ENCODE results near the gene HOXD9. TPM values are rescaled to one million over a fixed set of nuclear protein-coding genes. Genes with fewer than 3 reads are reported as not detected.
A peak's percentile ranks its signal among the peaks of the same experiment; 100 is the strongest.

HOXD9 gene
- total RNA-seq, 1 experiment from 2014 or later, result not detected

DNA sequence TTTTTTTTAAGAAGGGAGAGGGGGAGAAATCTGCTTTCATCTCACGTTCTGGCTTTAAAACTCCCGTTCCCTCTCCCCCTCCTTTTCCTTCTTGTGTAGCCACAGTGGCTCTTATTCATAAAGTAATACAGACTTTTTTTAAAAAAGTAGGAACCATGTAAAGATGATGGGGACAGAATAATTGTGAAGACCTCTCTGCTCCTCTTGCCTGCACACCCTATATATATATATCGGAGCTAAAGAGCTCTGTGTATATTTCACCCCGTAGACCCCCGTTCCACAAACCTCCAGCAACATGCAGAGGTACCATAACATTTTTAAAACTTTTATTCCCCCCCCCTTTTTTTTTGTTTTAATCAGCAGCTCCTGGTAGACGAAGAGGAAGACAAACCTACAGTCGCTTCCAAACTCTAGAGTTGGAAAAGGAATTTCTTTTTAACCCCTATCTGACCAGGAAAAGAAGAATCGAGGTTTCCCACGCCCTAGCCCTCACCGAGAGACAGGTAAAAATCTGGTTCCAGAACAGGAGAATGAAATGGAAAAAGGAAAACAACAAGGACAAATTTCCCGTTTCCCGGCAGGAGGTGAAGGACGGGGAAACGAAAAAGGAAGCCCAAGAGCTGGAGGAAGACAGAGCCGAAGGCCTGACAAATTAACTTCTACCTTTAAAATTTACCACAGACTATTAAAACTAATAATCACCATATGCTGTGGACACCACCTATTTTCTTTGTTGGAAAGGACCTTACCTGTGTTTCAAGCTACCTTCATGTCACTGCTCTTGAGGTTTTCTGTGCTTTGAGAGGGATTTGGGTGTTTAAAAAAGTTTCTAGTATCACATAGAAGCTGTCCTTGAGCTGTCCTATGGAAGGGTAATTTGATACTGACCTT lies 8.7 kb downstream of the HOXD9 start:
- no peak for TF ChIP-seq MAX (CRISPR knock-in tag; IDR thresholded peaks at IDR 0.05)
- no peak for TF ChIP-seq RELA (CRISPR knock-in tag; IDR thresholded peaks at IDR 0.05; ENCODE audit: borderline replicate concordance)
- TF ChIP-seq SP1 (CRISPR knock-in tag; conservative IDR thresholded peaks at IDR 0.05), result no peak
- TF ChIP-seq, protein P1, sequence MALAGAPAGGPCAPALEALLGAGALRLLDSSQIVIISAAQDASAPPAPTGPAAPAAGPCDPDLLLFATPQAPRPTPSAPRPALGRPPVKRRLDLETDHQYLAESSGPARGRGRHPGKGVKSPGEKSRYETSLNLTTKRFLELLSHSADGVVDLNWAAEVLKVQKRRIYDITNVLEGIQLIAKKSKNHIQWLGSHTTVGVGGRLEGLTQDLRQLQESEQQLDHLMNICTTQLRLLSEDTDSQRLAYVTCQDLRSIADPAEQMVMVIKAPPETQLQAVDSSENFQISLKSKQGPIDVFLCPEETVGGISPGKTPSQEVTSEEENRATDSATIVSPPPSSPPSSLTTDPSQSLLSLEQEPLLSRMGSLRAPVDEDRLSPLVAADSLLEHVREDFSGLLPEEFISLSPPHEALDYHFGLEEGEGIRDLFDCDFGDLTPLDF (CRISPR knock-in tag; IDR thresholded peaks at IDR 0.05), result no peak
- TF ChIP-seq ZNF138 (CRISPR knock-in tag; conservative IDR thresholded peaks at IDR 0.05), result no peak
- TF ChIP-seq SMAD3 (CRISPR knock-in tag; IDR thresholded peaks at IDR 0.05; ENCODE audit: borderline replicate concordance), result no peak
- no peak for TF ChIP-seq TEAD1 (CRISPR knock-in tag; IDR thresholded peaks at IDR 0.05)
- TF ChIP-seq SOX15 (CRISPR knock-in tag; IDR thresholded peaks at IDR 0.05), result no peak
- no peak for TF ChIP-seq SMAD4 (CRISPR knock-in tag; IDR thresholded peaks at IDR 0.05)
- peak overlapping the region; percentile 45 for H3K4me3 Mint-ChIP-seq
- ATAC-seq, result no peak
- peaks cover 35% of the 10 kb centered on the region for H3K4me1 Mint-ChIP-seq
- no peak for DNase-seq (ENCODE audit: low spot score)
- ChIA-PET POLR2A (no interaction called here), CTCF (interaction anchor here (1.4 to 3.1 kb wide), 4 partner anchors 9 to 423 kb away, joined by 3 to 14 read pairs (median 8); no protein-coding TSS in a partner anchor)
- H3K27me3 Mint-ChIP-seq (ENCODE audit: low read depth), result peaks cover 98% of the 10 kb centered on the region
- H3K27ac Mint-ChIP-seq, result no peak overlapping the region
- 0 out of 2 replicates have a peak, but pooled peaks cover 2% of the 10 kb centered on the region for H3K36me3 Mint-ChIP-seq
- no peaks in the 10 kb centered on the region for H3K9me3 Mint-ChIP-seq

GRCh38 chr2:176131848-176132158 lies 9.3 kb downstream of the HOXD9 start:
- H3K27me3 Mint-ChIP-seq (ENCODE audit: low read depth), result peaks cover 98% of the 10 kb centered on the region
- ATAC-seq, result no peak
- CTCF ChIA-PET, result interaction anchor here (1.6 to 3.1 kb wide), 3 partner anchors 8 to 323 kb away, joined by 6 to 14 read pairs (median 9); no protein-coding TSS in a partner anchor
- DNase-seq (ENCODE audit: low spot score), result no peak
- POLR2A ChIA-PET, result no interaction called here
- H3K27ac Mint-ChIP-seq, result no peak overlapping the region
- peaks cover 37% of the 10 kb centered on the region for H3K4me1 Mint-ChIP-seq
- H3K9me3 Mint-ChIP-seq, result no peaks in the 10 kb centered on the region
- H3K4me3 Mint-ChIP-seq, result no peak overlapping the region
- TF ChIP-seq HMGA2 (CRISPR knock-in tag; IDR thresholded peaks at IDR 0.05) (peak; percentile 56), FOXK1 (CRISPR knock-in tag; IDR thresholded peaks at IDR 0.05) (no peak), JUN (CRISPR knock-in tag; IDR thresholded peaks at IDR 0.05) (no peak)
- H3K36me3 Mint-ChIP-seq, result 0 out of 2 replicates have a peak, but pooled peaks cover 2% of the 10 kb centered on the region

- H3K4me1 Mint-ChIP-seq, result peaks cover 37% of the 10 kb centered on the region
- ChIA-PET POLR2A (interaction anchor here (0.7 kb wide), 1 partner anchor 17 kb away, joined by 3 read pairs; no protein-coding TSS in a partner anchor), CTCF (interaction anchor here (0.7 to 3.1 kb wide), 4 partner anchors 8 to 506 kb away, joined by 3 to 14 read pairs (median 8); no protein-coding TSS in a partner anchor)
- H3K4me3 Mint-ChIP-seq, result peak overlapping the region; percentile 39
- H3K27me3 Mint-ChIP-seq (ENCODE audit: low read depth), result peaks cover 98% of the 10 kb centered on the region
- ATAC-seq (no peak), DNase-seq (ENCODE audit: low spot score) (no peak)
- no peak overlapping the region for H3K27ac Mint-ChIP-seq
- H3K9me3 Mint-ChIP-seq, result no peaks in the 10 kb centered on the region
- H3K36me3 Mint-ChIP-seq, result 0 out of 2 replicates have a peak, but pooled peaks cover 2% of the 10 kb centered on the region
- no peak for TF ChIP-seq ELF4 (CRISPR knock-in tag; IDR thresholded peaks at IDR 0.05; ENCODE audit: low read depth)
- TF ChIP-seq FOXP1 (CRISPR knock-in tag; IDR thresholded peaks at IDR 0.05; ENCODE audit: borderline replicate concordance), result no peak
- TF ChIP-seq GABPB1 (CRISPR knock-in tag; IDR thresholded peaks at IDR 0.05), result no peak
Observed at GRCh38 chr2:176132205-176133171, 10.0 kb downstream of the HOXD9 start.

DNA sequence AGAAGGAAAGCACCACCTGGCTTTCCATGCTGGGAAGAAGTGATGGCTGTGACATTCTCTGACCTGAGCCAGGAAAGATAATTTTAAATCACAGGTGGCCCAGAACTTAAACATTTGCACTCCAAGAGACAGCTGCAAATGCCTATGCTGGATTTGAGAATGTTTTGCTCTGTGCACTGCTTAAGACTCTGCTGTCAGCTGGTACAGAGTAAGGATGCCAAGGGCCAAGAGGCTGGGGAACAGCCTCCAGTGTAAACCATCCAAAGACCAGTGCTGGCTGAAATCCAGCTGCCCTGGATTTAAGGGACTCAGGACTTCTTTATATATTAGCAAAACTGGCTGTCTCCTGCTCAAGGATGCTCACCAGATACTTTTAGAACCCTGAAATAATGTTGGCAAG lies 10.9 kb downstream of the HOXD9 start:
- ATAC-seq, result no peak
- Mint-ChIP-seq H3K27ac (no peak overlapping the region), H3K4me3 (no peak overlapping the region), H3K36me3 (0 out of 2 replicates have a peak, but pooled peaks cover 2% of the 10 kb centered on the region), H3K9me3 (no peaks in the 10 kb centered on the region), H3K4me1 (peaks cover 31% of the 10 kb centered on the region), H3K27me3 (ENCODE audit: low read depth) (peaks cover 98% of the 10 kb centered on the region)
- ChIA-PET CTCF (interaction anchor here (2.4 kb wide), 1 partner anchor 322 kb away, joined by 9 read pairs; no protein-coding TSS in a partner anchor), POLR2A (no interaction called here)
- no peak for DNase-seq (ENCODE audit: low spot score)
- TF ChIP-seq FOXP1 (CRISPR knock-in tag; IDR thresholded peaks at IDR 0.05; ENCODE audit: borderline replicate concordance), result no peak
- no peak for TF ChIP-seq IRF2 (CRISPR knock-in tag; IDR thresholded peaks at IDR 0.05; ENCODE audit: borderline replicate concordance, low read depth)
- TF ChIP-seq, protein P2, sequence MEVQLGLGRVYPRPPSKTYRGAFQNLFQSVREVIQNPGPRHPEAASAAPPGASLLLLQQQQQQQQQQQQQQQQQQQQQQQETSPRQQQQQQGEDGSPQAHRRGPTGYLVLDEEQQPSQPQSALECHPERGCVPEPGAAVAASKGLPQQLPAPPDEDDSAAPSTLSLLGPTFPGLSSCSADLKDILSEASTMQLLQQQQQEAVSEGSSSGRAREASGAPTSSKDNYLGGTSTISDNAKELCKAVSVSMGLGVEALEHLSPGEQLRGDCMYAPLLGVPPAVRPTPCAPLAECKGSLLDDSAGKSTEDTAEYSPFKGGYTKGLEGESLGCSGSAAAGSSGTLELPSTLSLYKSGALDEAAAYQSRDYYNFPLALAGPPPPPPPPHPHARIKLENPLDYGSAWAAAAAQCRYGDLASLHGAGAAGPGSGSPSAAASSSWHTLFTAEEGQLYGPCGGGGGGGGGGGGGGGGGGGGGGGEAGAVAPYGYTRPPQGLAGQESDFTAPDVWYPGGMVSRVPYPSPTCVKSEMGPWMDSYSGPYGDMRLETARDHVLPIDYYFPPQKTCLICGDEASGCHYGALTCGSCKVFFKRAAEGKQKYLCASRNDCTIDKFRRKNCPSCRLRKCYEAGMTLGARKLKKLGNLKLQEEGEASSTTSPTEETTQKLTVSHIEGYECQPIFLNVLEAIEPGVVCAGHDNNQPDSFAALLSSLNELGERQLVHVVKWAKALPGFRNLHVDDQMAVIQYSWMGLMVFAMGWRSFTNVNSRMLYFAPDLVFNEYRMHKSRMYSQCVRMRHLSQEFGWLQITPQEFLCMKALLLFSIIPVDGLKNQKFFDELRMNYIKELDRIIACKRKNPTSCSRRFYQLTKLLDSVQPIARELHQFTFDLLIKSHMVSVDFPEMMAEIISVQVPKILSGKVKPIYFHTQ (CRISPR knock-in tag; IDR thresholded peaks at IDR 0.05), result no peak
- no peak for TF ChIP-seq NR1H2 (CRISPR knock-in tag; IDR thresholded peaks at IDR 0.05)
- TF ChIP-seq SMAD4 (CRISPR knock-in tag; IDR thresholded peaks at IDR 0.05), result no peak
- TF ChIP-seq ZNF317 (CRISPR knock-in tag; IDR thresholded peaks at IDR 0.05; ENCODE audit: borderline replicate concordance, low read depth), result no peak
- TF ChIP-seq ZNF121 (CRISPR knock-in tag; IDR thresholded peaks at IDR 0.05), result no peak
- TF ChIP-seq CREM (CRISPR knock-in tag; IDR thresholded peaks at IDR 0.05), result no peak
- TF ChIP-seq JUN (CRISPR knock-in tag; IDR thresholded peaks at IDR 0.05), result no peak

Measured in WTC11 (cell line).